ENCODE data around the gene ACKR2.

DNA sequence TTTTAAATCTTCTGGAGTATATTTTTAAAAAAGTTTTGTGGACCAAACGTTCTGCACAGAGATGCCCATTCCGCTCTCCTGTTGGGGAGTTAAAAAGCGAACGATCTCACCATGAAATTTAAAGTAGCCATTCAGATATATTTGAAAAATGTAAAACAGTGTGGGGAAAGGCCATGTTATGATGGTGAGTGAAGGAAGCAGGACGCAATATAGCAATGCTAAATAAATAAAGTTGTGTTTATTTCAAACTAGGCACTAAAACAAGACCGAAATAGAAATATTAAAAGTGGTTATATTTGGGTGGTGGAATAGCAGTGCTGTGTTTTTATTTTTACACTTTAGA, 35.9 kb upstream of the ACKR2 start:
- TF ChIP-seq, protein P1, sequence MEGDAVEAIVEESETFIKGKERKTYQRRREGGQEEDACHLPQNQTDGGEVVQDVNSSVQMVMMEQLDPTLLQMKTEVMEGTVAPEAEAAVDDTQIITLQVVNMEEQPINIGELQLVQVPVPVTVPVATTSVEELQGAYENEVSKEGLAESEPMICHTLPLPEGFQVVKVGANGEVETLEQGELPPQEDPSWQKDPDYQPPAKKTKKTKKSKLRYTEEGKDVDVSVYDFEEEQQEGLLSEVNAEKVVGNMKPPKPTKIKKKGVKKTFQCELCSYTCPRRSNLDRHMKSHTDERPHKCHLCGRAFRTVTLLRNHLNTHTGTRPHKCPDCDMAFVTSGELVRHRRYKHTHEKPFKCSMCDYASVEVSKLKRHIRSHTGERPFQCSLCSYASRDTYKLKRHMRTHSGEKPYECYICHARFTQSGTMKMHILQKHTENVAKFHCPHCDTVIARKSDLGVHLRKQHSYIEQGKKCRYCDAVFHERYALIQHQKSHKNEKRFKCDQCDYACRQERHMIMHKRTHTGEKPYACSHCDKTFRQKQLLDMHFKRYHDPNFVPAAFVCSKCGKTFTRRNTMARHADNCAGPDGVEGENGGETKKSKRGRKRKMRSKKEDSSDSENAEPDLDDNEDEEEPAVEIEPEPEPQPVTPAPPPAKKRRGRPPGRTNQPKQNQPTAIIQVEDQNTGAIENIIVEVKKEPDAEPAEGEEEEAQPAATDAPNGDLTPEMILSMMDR (IDR thresholded peaks at IDR 0.05; ENCODE audit: borderline replicate concordance, extremely low read depth, low read length, poor library complexity, severe bottlenecking): no peak
- no peak for TF ChIP-seq EZH2 (IDR thresholded peaks at IDR 0.05; ENCODE audit: borderline replicate concordance, low read depth, low read length, severe bottlenecking)

Measured in DND-41 (cell line).